Measurements from ENCODE around the gene USF3. TPM values are rescaled to one million over a fixed set of nuclear protein-coding genes. Genes with fewer than 3 reads are reported as not detected.

Gene USF3
- total RNA-seq, 1 donor from 2014 or later: 15.3 TPM

DNA sequence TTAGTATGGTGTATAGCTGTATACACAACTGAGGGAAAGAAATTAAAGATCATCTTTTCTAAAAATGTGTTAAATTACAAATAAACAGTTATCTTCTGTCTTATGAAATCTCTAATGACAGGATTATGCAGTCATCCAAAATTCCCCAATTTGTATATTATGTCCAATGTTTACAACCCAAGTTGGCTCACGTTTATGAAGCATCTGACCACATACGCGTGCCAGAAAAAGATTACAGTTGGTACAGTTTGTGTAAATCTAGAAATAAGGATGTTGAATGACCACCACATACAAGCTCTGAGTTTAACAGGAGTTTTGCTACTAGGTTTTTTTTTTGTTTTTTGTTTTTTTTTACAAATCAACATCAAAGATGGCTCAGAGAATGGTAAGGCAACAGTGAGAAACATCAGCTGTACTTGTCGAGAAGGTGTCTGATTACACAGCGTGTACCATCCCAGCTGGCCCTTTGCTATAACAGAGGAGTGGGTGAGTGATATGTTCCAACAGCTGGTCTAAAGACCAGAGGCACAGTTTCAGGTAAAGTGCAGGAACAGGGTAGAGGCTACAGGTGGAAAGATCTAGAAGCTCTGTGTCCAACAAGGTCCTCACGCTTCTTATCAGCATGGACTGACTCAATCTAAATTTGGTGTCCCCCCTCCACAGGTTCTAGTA, 47.1 kb downstream of the USF3 start:
- no peaks in the 10 kb centered on the region for H3K79me2 ChIP-seq (ENCODE audit: low read depth)
- peaks cover 19% of the 10 kb centered on the region for H3K9me3 ChIP-seq (ENCODE audit: low read depth)
- Mint-ChIP-seq H3K4me3 (no peak overlapping the region), H3K9me3 (peaks cover 26% of the 10 kb centered on the region), H3K27ac (no peak overlapping the region), H3K36me3 (peaks cover 6% of the 10 kb centered on the region), H3K27me3 (ENCODE audit: insufficient read depth, low read depth) (peaks cover 2% of the 10 kb centered on the region), H3K4me1 (peaks cover 4% of the 10 kb centered on the region)
- H2AFZ ChIP-seq (replicated peaks): no peak overlapping the region
- H3F3A ChIP-seq (ENCODE audit: low read depth): no peaks in the 10 kb centered on the region
- no peak overlapping the region for H3K4me2 ChIP-seq
- H3K4me1 ChIP-seq: peaks cover 2% of the 10 kb centered on the region
- H3K27ac ChIP-seq: no peak overlapping the region
- no peaks in the 10 kb centered on the region for H4K20me1 ChIP-seq (ENCODE audit: low read depth)
- no peaks in the 10 kb centered on the region for H3K36me3 ChIP-seq
- DNase-seq (ENCODE audit: low spot score): no peak
- H3K27me3 ChIP-seq: no peaks in the 10 kb centered on the region
- H3K4me3 ChIP-seq: no peak overlapping the region
- TF ChIP-seq EZH2phosphoT487 (IDR thresholded peaks at IDR 0.05) (no peak), EZH2 (IDR thresholded peaks at IDR 0.05) (no peak)
- TF ChIP-seq, protein P1, sequence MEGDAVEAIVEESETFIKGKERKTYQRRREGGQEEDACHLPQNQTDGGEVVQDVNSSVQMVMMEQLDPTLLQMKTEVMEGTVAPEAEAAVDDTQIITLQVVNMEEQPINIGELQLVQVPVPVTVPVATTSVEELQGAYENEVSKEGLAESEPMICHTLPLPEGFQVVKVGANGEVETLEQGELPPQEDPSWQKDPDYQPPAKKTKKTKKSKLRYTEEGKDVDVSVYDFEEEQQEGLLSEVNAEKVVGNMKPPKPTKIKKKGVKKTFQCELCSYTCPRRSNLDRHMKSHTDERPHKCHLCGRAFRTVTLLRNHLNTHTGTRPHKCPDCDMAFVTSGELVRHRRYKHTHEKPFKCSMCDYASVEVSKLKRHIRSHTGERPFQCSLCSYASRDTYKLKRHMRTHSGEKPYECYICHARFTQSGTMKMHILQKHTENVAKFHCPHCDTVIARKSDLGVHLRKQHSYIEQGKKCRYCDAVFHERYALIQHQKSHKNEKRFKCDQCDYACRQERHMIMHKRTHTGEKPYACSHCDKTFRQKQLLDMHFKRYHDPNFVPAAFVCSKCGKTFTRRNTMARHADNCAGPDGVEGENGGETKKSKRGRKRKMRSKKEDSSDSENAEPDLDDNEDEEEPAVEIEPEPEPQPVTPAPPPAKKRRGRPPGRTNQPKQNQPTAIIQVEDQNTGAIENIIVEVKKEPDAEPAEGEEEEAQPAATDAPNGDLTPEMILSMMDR (IDR thresholded peaks at IDR 0.05): no peak
- H3K9ac ChIP-seq: no peak overlapping the region

DNA sequence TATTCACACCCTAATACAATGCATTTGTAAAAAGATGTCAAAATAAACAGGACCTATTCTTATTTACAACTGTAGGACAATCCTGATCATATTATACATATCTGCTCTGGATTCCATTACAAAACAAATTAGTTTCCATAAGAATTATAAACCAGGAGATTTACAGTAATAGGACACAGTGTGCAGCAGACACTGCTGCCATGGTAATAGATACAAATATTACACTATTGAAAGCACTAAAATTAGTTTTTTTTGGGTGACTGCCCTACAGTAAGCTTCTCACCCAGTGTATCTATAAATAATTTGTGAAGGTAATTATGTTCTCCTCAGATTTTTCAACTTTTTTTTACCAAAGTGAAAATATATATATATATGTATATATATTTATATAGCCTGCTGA, 47.9 kb downstream of the USF3 start:
- Histone ChIP-seq H3K4me2 (no peak overlapping the region), H2AFZ (replicated peaks) (no peak overlapping the region), H3K9ac (no peak overlapping the region), H3K4me3 (no peak overlapping the region), H3K27me3 (no peaks in the 10 kb centered on the region), H3F3A (ENCODE audit: low read depth) (no peaks in the 10 kb centered on the region), H3K36me3 (no peaks in the 10 kb centered on the region), H3K4me1 (peaks cover 2% of the 10 kb centered on the region), H3K79me2 (ENCODE audit: low read depth) (no peaks in the 10 kb centered on the region), H3K9me3 (ENCODE audit: low read depth) (peaks cover 23% of the 10 kb centered on the region), H3K27ac (no peak overlapping the region), H4K20me1 (ENCODE audit: low read depth) (no peaks in the 10 kb centered on the region)
- peaks cover 5% of the 10 kb centered on the region for H3K27me3 Mint-ChIP-seq (ENCODE audit: insufficient read depth, low read depth)
- TF ChIP-seq EZH2phosphoT487 (IDR thresholded peaks at IDR 0.05) (no peak), EZH2 (IDR thresholded peaks at IDR 0.05) (no peak)
- TF ChIP-seq, protein P1 (IDR thresholded peaks at IDR 0.05): no peak
- no peak for DNase-seq (ENCODE audit: low spot score)
- H3K36me3 Mint-ChIP-seq: peaks cover 6% of the 10 kb centered on the region
- no peak overlapping the region for H3K4me3 Mint-ChIP-seq
- H3K4me1 Mint-ChIP-seq: peaks cover 4% of the 10 kb centered on the region
- peaks cover 33% of the 10 kb centered on the region for H3K9me3 Mint-ChIP-seq
- no peak overlapping the region for H3K27ac Mint-ChIP-seq

DNA sequence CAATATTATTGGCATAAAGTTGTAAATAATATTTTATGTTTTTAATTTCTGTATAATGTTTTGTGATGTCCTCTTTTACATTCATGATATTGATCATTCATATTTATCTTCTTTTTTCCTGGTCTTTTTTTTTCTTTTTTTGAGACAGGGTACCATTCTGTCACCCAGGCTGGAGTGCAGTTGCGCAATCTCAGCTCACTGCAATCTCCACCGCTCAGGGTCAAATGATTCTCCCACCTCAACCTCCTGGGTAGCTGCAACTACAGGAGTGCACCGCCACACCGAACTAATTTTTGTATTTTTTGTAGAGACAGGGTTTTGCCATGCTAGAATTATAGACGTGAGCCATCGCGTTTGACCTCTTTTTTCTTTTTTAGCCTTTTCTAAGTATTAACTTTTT, 52.9 kb downstream of the USF3 start:
- peaks cover 39% of the 10 kb centered on the region for H3K9me3 Mint-ChIP-seq
- Histone ChIP-seq H3K36me3 (no peaks in the 10 kb centered on the region), H3K4me2 (no peak overlapping the region), H3K27me3 (no peaks in the 10 kb centered on the region), H3K79me2 (ENCODE audit: low read depth) (no peaks in the 10 kb centered on the region), H3K27ac (no peak overlapping the region), H3K9me3 (ENCODE audit: low read depth) (peaks cover 23% of the 10 kb centered on the region), H3K9ac (no peak overlapping the region), H3K4me1 (no peaks in the 10 kb centered on the region), H3K4me3 (no peak overlapping the region), H2AFZ (replicated peaks) (no peak overlapping the region), H4K20me1 (ENCODE audit: low read depth) (no peaks in the 10 kb centered on the region), H3F3A (ENCODE audit: low read depth) (no peaks in the 10 kb centered on the region)
- H3K4me1 Mint-ChIP-seq: no peaks in the 10 kb centered on the region
- no peak for DNase-seq (ENCODE audit: low spot score)
- TF ChIP-seq EZH2phosphoT487 (IDR thresholded peaks at IDR 0.05): no peak
- TF ChIP-seq, protein P1 (IDR thresholded peaks at IDR 0.05): no peak
- TF ChIP-seq EZH2 (IDR thresholded peaks at IDR 0.05): no peak
- H3K27me3 Mint-ChIP-seq (ENCODE audit: insufficient read depth, low read depth): peaks cover 5% of the 10 kb centered on the region
- peaks cover 5% of the 10 kb centered on the region for H3K36me3 Mint-ChIP-seq
- no peak overlapping the region for H3K4me3 Mint-ChIP-seq
- no peak overlapping the region for H3K27ac Mint-ChIP-seq
